Stimulated activated naive CD8-positive, alpha-beta T cell treated with anti-CD3 and anti-CD28 coated beads, Interleukin-15, Interleukin-2, amounts not matched to agents 100 U/mL and 50 U/mL, for 24 hours (primary cell): Measurements from ENCODE around the gene BRSK2.
A peak's percentile ranks its signal among the peaks of the same experiment; 100 is the strongest.

Source experiments
- ATAC-seq: fragments of 150-1000 bp; cut with Tn5 transposase; one replicate; pipeline ENCODE4 v1.10.0; 2021
- DNase-seq: peaks from one replicate; pipeline ENCODE4 v3.0.0; 2021

BRSK2 gene

DNA sequence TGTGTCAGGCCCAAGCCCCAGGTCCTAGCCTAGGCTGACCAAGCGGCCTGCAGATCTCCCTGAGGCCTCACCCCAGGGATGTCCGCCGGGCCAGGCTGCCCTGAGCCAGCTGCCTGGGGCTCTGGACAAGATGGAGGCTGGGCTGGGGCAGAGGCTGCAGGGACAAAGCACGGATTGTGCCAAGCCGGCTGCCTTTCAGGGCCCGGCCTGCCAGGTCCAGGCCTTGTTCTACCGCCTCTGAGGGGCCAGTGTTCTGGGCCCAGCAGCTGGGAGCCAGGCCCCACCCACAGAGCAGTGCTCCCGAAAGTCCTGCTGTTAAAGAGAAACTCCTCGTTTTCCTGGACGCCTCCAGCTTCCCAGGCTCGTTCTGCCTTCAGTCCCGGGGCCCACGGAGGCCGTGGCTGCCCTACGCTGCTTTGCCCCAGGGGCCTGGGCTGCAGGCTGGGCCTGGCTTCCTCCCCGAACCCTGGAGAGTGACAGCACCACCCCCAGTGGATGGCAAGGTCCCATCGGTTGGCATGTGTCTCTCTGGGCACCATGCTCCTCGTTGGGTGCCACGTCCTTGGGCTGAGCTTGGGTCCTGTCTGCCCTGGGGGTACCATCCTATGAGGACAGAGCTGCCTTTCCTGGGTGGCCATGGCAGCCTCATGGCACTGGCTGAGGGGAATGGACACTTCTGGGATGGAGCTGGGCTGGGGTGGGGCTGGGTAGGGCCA, 7.6 kb downstream of the BRSK2 start:
- DNase-seq (no peak), ATAC-seq (no peak)

DNA sequence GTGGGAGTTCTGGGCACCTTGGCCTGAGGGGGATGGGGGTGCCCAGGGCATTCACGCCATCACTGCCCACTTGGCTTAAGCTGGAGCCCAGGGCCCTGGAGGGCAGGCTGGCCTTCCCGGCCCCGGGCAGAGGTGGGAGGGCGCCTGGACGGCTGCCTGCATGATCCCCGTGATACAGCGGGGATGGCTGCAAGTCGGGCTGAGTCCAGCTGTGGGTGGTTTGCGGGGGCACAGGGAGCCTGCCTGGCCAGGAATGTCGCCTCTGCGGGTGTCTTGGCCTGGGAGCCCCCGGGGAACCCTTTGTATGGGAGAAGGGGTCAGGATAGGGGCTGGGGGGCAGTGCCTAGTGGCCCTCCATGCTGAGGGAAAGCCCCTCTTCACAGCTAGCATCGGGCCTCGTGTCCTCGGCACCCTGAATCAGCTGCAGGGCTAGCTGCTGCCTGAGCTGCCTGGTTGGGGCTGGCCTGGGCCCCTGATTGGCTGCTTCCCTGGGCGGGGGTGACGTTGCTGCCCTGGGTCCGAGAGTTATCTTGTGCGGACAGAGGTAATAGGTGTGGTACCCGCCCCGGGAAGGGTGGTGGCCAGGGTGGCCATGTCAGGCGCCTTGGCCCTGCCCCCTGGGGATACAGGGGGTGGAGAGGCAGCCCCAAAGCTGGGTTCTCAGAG, 8.3 kb downstream of the BRSK2 start:
- DNase-seq (no peak), ATAC-seq (no peak)

GRCh38 chr11:1398528-1399235, 8.9 kb downstream of the BRSK2 start:
- ATAC-seq: no peak
- DNase-seq: no peak

GRCh38 chr11:1399386-1400316, 9.9 kb downstream of the BRSK2 start:
- DNase-seq (no peak), ATAC-seq (no peak)

DNA sequence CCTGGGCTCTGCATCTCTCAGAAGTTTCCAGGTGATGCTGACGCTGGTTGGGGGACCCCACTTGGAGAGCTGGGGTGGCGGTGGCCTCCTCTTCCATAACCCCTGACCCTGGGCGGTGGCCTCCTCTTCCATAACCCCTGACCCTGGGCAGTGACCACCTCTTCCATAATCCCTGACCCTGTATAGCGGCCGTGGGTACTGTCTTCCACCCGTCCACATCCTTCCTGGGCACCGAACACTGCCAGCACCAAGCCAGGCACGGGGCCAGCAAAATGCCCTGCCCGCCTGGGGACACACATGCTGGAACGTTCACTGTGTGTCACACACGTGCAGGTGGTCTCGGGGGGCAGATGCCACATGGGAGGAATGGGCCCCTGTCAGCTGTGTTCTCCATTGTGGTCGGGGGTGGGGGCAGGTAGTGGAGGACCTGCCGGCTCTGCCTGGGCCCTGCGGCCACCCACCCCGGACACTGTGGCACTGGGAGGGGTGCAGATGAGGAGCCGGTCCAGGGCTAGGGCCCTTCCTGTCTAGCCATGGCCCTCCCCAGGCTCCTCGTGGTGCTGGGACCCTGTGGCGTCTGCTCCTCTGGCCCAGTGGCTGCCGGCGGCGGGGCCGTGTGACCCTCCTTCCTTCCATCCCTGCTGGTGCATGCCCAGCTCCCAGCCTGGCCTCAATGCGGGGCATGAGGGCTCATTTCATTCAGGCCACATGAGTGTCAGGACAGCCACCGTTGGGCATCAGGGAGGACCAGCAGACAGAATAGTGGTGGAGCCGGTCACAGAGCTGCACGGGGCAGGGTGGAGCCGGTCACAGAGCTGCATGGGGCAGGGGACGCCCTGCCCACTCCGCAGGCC, 10.8 kb downstream of the BRSK2 start:
- DNase-seq (no peak), ATAC-seq (no peak)

DNA sequence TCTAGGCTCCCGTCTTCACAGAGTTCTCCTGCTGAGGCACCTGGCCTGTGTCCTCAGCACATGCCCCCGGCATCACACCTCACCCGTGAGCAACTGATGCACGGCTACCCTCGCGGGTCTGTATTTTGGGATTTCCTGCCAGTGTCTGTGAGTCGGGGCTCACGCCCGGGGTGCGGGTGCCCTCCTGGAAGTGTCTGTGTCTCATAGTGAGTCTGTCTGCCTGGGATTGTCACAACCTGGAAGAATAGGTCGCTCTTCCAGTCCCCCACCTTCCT, 11.4 kb downstream of the BRSK2 start:
- no peak for DNase-seq
- no peak for ATAC-seq

DNA sequence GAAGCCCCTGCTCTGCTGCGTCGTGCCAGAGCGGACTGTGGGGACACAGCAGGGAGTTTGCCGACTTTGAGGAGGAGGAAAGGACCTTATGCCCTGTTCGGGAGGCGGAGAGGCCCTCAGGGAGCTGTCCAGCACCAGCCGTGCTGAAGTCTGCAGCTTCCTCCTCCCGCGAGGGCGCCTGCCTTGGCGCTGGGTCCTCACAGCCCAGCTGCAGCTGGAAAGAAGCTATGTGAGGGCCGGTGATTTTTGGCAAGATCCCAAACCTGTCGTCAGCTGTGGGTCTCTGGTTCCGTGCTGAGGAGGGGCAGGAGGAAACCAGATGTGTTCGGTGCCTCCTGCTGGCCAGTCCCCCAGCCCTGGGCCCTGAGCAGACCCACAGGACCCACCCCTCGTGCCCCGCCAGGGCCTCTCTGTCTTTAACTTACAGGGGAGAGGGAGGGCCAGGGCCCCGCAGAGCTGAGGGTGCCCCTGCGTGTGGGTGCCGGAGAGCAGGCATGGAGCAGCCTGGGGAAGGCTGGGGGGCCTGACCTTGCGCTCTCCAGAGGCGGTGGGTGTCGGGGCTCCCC, 12.0 kb downstream of the BRSK2 start:
- peak; percentile 59 for DNase-seq
- ATAC-seq: no peak

- ATAC-seq: no peak
- no peak for DNase-seq
Observed at GRCh38 chr11:1402355-1403077, 12.8 kb downstream of the BRSK2 start.

- ATAC-seq (no peak), DNase-seq (no peak)
Observed at GRCh38 chr11:1403078-1403620, 13.4 kb downstream of the BRSK2 start.

DNA sequence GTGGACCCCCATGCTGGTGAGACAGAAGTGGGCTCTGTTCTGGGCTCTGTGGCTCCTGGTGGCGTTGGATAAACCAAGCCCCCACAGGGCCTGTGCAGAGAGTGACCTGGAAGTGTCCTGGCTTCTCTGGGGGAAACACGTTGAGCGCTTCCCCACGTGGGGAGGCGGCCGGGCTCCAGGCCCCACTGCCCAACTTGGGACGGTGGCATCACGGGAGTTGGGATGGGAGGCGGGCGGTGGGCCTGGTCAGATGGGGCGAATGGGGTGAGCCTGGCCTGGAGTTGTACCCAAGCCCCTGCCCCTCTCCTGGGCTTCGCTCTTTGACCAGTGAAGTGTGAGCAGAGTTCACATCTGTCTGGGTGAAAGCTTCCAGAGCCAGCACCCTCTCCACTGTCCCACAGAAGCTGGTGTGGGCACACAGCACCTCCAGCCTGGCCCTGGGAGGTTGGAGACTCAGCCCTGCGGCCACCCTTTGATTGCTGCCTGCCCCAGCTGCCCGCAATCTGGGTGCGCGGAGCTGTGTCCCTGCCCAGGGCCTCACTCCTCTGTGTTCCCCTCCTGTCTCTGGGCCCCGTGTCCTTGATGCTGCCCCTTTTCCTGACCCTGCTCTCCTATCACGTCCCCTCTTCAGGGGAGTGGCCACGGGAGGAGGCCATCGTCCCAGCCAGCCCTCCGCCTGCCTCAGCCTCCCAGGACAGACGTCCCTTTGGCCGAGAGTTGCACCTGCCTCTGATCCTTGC, 14.2 kb downstream of the BRSK2 start:
- DNase-seq (no peak), ATAC-seq (no peak)

DNA sequence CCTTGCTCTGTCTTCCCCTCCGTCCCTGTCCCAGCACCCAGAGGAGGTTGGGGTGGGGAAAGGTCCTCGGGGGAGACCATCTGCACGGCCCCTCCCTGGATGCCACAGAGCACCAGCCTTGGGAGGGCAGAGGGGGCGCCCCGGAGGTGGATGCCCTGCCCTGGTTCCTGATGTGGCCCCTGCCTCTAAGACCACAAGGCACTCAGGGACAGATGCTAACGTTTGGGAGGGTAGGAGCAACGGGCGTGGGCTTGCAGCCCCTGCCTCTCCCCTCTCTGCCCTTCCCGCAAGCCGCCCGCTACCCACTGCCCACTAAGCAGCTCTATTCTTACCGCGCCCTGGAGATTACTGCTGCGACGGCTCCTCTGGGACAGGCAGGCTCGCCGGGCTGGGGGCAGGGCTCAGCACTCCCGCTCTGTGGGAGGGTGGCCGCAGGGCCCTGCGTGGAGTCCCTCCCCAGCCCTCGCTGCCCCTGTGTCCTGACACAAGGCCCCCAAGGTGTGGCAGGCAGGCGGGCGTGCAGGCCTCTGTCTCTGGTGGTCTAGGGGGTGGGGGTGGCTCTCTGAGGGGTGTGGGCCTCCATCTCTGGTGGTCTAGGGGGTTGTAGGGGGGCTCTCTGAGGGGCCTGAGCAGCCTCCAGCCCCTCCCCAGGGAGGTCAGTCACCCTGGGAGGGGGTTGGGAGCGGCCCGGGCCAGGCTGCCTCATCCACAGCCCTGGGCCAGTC, 14.9 kb downstream of the BRSK2 start:
- DNase-seq: no peak

GRCh38 chr11:1405186-1406020, 15.7 kb downstream of the BRSK2 start:
- no peak for DNase-seq
- ATAC-seq: no peak

More for the DNA sequence above, 14.9 kb downstream of the BRSK2 start:
- ATAC-seq: no peak

DNA sequence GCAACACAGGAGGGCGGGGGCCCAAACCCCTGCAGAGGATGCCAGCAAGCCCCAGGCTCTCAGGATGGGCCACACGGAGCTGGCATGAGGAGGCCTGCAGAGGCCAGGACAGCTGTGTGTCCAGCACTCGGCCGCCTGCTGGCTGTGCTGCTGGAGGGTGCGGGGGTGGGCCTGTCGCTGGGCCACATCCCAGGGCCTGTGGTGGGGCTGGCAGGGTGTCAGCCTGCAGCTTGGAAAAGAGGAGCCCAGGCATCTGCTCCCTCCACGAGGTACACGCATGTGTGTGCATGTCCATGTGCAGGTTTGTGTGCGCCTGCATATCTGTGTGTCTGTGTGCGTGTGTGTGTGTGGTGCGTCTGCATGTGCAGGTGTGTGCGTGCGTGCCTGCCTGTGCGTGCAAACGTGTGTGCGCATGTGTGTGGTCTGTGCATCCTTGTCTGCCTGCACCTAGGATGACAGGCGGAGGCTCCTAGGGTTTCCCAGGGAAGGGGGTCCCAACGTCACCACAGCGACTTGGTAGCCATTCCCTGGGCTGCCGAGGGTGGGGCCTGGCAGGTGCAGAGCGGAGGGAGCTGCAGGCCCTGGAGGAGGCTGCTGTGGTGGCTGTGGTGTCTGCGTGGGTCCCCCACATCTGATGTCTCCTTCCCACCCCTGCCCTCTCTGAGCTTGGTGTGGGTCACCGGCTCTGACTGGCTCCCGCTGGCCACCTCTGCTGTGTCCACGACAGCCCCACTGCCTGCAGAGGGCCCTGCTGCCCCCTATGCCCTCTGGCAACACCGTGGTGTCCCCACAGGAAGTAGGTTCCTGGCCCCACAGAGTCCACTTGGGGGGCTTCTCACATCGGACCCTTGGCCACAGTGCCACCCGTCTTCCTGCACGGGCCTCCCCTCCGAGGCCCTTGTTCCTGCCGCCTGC, 17.1 kb downstream of the BRSK2 start:
- no peak for ATAC-seq
- no peak for DNase-seq

GRCh38 chr11:1407668-1408067, 17.9 kb downstream of the BRSK2 start:
- DNase-seq (no peak), ATAC-seq (no peak)

GRCh38 chr11:1408346-1408745, 18.6 kb downstream of the BRSK2 start:
- DNase-seq (no peak), ATAC-seq (no peak)

DNA sequence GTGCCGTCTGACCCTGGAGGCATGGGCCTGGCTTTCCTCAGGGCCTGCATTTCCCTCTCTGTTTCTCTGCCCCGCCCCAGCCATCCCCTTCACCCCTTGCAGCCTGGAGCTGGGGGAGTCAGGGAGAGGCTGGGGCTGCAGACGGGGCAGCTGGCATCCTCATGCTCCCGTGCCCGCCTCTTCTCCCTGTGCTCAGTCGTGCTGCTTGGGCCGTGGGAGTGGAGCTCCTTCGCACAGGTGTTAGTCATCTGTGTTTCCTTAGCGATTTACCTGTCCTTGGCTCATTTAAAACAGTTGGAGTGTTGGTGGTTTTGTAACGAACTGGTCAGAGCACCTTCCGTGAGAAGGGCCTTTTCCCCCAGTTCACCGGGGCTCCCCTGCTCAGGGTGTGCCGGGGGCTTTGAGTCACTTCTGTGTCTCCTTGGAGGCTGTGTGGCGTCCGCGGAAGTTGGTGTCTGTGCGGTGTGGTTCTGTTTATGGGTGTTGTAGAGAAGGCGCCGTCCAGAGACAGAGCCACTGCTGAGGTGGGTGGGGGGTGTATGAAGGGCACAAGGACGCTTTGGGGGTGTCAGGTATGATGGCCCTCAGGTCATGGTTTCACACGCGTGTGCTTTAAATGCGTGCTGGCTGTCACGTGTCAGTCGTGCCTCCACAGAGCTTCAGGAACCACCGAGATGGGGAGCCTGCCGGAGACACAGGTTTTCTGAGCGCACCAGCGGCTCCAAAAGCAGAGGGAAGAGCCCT, 19.5 kb downstream of the BRSK2 start:
- no peak for DNase-seq
- no peak for ATAC-seq
